ENCODE measurements around the gene PACRG.

Gene PACRG

DNA sequence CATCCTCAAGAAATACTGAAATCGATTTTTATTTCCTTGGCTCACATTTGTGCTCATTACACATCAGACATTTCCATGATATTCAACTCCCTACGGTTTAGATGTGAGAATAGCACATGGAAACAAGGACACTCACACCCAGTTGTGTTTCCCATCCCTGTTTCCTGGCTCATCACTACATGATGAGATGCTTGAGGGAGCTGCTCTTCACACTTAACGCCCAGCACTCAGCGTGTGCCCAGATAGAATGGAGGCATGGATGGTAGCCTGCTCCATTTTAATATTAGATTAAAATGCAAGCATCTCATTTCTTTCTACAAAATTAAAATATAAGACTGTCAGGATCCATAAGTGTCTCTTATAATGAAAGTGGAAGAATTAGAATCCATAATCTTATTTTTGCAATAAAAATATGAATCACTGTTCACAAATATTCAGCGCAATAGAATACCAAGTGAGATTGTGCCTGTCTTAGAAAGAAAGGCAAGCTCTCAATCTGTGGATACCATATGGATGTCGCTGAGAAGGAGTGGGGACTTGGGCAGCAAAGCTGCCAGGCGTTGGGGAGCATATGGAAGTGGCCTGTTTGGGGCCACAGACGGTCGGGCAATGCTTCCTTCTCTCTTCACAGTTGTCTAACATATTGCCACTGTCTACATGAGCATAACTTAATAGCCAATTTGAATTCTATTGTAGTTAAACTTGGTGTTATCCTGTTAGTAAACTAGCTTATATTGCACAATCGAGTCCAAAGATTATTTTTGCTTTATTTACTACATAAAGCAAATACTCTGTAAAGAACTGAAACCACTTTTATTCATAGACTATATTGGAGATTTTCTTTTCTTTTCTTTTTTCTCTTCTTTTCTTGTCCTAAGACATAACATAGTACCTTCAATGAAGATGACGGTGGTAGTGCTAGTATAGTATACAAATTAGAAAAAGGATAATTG lies 479.9 kb downstream of the PACRG start:
- TF ChIP-seq, protein P1, sequence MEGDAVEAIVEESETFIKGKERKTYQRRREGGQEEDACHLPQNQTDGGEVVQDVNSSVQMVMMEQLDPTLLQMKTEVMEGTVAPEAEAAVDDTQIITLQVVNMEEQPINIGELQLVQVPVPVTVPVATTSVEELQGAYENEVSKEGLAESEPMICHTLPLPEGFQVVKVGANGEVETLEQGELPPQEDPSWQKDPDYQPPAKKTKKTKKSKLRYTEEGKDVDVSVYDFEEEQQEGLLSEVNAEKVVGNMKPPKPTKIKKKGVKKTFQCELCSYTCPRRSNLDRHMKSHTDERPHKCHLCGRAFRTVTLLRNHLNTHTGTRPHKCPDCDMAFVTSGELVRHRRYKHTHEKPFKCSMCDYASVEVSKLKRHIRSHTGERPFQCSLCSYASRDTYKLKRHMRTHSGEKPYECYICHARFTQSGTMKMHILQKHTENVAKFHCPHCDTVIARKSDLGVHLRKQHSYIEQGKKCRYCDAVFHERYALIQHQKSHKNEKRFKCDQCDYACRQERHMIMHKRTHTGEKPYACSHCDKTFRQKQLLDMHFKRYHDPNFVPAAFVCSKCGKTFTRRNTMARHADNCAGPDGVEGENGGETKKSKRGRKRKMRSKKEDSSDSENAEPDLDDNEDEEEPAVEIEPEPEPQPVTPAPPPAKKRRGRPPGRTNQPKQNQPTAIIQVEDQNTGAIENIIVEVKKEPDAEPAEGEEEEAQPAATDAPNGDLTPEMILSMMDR (IDR thresholded peaks at IDR 0.05; ENCODE audit: insufficient read depth, low read length, poor library complexity, severe bottlenecking): no peak
- TF ChIP-seq EZH2phosphoT487 (conservative IDR thresholded peaks at IDR 0.05; ENCODE audit: low read length): no peak
- Histone ChIP-seq H4K20me1 (ENCODE audit: low read depth, low read length) (no peaks in the 10 kb centered on the region), H3K27ac (ENCODE audit: low read depth, low read length) (no peak overlapping the region), H3K9ac (ENCODE audit: low read length) (no peak overlapping the region), H3K4me3 (ENCODE audit: insufficient read depth, low read length, poor library complexity, severe bottlenecking) (no peak overlapping the region), H3K4me2 (ENCODE audit: low read depth, low read length, poor library complexity, severe bottlenecking) (no peak overlapping the region), H3K36me3 (ENCODE audit: low read length) (no peaks in the 10 kb centered on the region), H3K9me3 (ENCODE audit: insufficient read depth, low read length) (no peaks in the 10 kb centered on the region), H3K27me3 (ENCODE audit: low read length) (no peaks in the 10 kb centered on the region), H2AFZ (ENCODE audit: low read depth, low read length, severe bottlenecking) (no peak overlapping the region), H3K79me2 (ENCODE audit: insufficient read depth, low read length) (no peaks in the 10 kb centered on the region), H3F3A (ENCODE audit: insufficient read depth) (no peaks in the 10 kb centered on the region), H3K9me2 (replicated peaks; ENCODE audit: insufficient read depth, low read length) (no peaks in the 10 kb centered on the region)

DNA sequence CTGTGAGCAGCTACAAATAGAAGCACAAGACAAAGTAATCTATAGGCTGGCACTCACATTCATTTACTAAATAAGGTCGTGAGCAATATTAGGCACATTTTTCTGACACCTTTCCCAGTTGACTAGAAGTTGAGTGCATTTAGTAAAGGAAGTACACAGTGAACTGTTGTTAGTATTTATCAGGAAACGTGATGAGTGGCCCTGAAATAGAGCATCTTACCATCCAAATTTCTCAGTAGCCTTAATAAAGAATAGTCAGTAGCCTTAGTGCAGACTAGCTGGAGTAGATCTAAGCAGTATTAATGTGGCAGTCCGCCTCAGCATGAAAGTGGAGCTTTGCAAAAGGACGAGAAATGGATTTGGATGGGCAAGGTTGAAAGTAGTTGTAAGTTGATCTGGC lies 481.2 kb downstream of the PACRG start:
- H4K20me1 ChIP-seq (ENCODE audit: low read depth, low read length): no peaks in the 10 kb centered on the region
- H3K27me3 ChIP-seq (ENCODE audit: low read length): no peaks in the 10 kb centered on the region
- no peak overlapping the region for H3K27ac ChIP-seq (ENCODE audit: low read depth, low read length)
- no peak overlapping the region for H2AFZ ChIP-seq (ENCODE audit: low read depth, low read length, severe bottlenecking)
- TF ChIP-seq, protein P1 (IDR thresholded peaks at IDR 0.05; ENCODE audit: insufficient read depth, low read length, poor library complexity, severe bottlenecking): no peak
- TF ChIP-seq EZH2phosphoT487 (conservative IDR thresholded peaks at IDR 0.05; ENCODE audit: low read length): no peak
- H3K9me2 ChIP-seq (replicated peaks; ENCODE audit: insufficient read depth, low read length): no peaks in the 10 kb centered on the region
- no peaks in the 10 kb centered on the region for H3K79me2 ChIP-seq (ENCODE audit: insufficient read depth, low read length)
- no peaks in the 10 kb centered on the region for H3K9me3 ChIP-seq (ENCODE audit: insufficient read depth, low read length)
- no peak overlapping the region for H3K4me2 ChIP-seq (ENCODE audit: low read depth, low read length, poor library complexity, severe bottlenecking)
- no peak overlapping the region for H3K9ac ChIP-seq (ENCODE audit: low read length)
- no peaks in the 10 kb centered on the region for H3K36me3 ChIP-seq (ENCODE audit: low read length)
- H3K4me3 ChIP-seq (ENCODE audit: insufficient read depth, low read length, poor library complexity, severe bottlenecking): no peak overlapping the region
- no peaks in the 10 kb centered on the region for H3F3A ChIP-seq (ENCODE audit: insufficient read depth)

DNA sequence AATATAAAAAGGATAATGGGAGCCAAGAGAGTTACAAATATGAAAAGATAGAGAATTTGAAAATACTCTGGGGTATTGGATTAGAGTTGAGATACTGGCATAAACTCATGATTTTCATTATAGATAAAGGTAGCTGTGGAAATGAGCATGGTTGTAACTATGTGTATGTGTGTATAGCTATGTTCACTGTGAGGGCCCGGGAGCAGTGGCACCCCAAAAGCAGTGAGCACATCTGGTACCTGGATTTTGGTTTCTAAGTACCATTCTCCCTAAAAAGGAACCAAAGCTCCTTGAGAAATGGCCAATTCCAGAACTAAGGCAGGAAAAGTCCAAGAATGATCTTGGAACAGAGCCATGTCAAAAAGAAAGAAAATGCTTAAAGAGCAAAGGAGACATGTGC lies 484.3 kb downstream of the PACRG start:
- Histone ChIP-seq H3F3A (ENCODE audit: insufficient read depth) (no peaks in the 10 kb centered on the region), H3K4me2 (ENCODE audit: low read depth, low read length, poor library complexity, severe bottlenecking) (no peak overlapping the region), H2AFZ (ENCODE audit: low read depth, low read length, severe bottlenecking) (no peak overlapping the region), H3K9ac (ENCODE audit: low read length) (no peak overlapping the region), H3K27ac (ENCODE audit: low read depth, low read length) (no peak overlapping the region), H3K27me3 (ENCODE audit: low read length) (no peaks in the 10 kb centered on the region), H4K20me1 (ENCODE audit: low read depth, low read length) (no peaks in the 10 kb centered on the region), H3K4me3 (ENCODE audit: insufficient read depth, low read length, poor library complexity, severe bottlenecking) (no peak overlapping the region), H3K9me2 (replicated peaks; ENCODE audit: insufficient read depth, low read length) (no peaks in the 10 kb centered on the region), H3K79me2 (ENCODE audit: insufficient read depth, low read length) (no peaks in the 10 kb centered on the region), H3K36me3 (ENCODE audit: low read length) (no peaks in the 10 kb centered on the region), H3K9me3 (ENCODE audit: insufficient read depth, low read length) (no peaks in the 10 kb centered on the region)
- TF ChIP-seq, protein P1 (IDR thresholded peaks at IDR 0.05; ENCODE audit: insufficient read depth, low read length, poor library complexity, severe bottlenecking): no peak
- TF ChIP-seq EZH2phosphoT487 (conservative IDR thresholded peaks at IDR 0.05; ENCODE audit: low read length): no peak
